HG03520 (cell line): ENCODE results near the gene RP9.

Source experiments
- ATAC-seq: cut with Tn5 transposase; IDR thresholded peaks from one replicate; pipeline ENCODE4 v1.9.1; 2021; ENCODE audit warnings: mild to moderate bottlenecking, moderate library complexity; ENCODE audit not compliant: unreplicated experiment

The RP9 gene

GRCh38 chr7:33066771-33067170 lies 42.4 kb downstream of the RP9 start:
- no peak for ATAC-seq

DNA sequence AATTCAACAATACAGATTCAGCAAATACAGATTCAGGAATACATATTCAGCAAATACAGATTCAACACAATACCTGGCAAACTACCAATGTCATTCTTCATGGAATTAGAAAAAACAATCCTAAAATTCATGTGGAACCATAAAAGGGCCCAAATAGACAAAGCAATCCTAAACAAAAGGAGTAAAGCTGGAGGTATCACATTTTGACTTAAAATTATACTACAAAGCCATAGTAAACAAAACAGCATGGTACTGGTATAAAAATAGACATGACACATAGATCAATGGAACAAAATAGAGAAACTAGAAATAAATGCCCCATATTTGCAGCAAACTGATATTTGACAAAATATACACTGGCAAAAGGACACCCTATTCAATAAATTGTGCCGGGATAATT lies 43.2 kb downstream of the RP9 start:
- ATAC-seq = no peak

- peak; percentile 96 for ATAC-seq
These were observed 46.3 kb downstream of the RP9 start for GRCh38 chr7:33062782-33063443.

DNA sequence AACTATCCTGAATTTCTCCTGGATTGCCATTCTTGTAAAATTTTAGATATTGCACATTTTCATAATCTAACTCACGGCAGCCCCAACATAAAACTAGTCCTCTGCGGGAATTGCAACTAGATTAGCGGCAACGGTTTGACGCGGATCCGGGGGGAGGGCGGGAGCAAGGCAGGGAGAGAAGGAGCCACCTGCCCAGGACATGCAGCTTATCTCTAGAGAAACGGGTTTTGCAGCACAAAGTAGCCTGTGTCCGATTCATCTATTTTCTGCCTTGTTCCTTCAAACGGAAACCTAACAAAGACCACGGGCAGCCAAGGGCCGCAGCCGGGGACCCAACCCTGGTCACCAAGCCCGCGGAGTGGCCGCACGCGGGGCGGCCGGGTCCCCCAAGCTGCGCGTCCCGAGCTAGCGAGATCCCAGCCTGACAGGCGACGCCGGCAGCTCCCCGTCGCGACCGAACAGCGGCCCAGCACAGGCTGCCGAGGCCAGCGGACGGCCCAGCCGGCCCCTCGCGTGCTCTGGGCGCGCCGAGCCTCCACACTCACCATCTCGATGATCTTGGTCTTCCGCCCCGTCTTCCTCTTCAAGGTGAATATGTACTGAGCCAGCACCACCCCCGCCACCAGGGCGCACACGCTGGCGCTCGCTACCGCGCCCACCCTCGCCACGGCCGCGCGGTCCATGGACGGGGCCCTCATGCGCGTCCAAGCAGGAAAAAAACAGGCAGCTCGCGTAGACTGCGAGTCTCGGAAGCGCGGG lies 47.0 kb downstream of the RP9 start, which contains the start of gene NT5C3A:
TSS of gene NT5C3A (minus strand) at position 754 of the 759 bp plus-strand sequence. CDS start at position 683, 71 bp downstream.
- ATAC-seq = peak; percentile 38

DNA sequence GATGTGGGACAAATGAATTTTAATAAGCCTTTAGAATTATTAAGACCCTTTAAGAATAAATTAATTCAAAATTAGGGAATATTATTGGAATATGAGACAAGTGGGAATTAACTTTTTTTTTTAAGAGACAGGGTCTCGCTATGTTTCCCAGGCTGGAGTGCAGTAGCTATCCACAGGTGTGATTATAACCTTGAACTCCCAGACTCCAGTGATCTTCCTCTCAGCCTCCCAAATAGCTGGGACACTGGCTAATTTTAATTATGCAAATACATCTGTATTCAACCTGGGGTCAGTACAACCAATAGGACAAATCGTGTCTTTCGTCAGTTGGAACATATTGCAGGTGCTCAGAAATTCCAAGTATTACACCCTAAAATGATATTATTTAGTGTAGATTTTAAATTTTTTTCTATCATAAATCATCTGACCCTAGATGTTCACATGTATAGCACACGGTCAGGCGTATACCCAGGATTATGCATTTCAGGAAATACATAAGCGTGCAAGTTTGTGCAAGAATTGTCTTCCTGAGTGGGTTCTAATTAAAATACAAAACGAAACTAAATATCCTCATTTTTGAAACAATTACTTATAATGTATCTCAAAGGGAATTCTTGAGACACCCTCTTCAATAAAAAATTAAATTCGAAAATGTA lies 47.8 kb downstream of the RP9 start:
- ATAC-seq = no peak

DNA sequence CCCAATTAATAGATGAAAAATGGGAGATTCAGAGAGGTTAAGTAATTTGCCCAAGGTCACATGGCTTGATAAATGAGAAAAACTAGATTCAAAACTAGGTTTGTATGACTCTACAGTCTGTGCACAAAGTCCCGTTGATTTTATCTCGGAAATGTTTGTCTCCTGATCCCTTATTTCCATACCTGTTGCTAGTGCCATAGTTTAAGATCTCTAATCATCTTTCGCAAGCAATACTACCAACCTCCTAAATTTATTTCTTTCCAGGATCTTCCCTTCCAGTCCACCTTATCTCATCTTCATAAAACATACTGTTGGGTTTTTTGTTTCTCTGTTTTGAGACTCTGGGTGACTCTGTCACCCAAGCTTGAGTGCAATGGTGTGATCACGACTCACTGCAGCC lies 49.6 kb downstream of the RP9 start:
- ATAC-seq = no peak

DNA sequence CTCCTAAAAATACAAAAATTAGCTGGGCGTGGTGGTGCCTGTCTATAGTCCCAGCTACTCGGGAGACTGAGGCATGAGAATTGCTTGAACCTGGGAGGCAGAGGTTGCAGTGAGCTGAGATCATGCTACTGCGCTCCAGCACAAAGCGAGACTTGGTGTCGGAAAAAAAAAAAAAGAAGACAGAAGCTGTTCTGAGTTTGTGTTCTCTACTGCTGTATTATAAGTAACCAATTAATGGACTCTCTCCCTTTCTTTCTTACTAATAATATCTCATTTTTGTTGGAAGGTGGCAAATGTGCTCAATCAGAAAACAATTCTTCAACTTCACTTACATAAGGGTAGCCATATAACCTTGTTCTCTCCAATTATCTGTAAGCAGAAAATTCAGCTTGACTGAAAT lies 54.0 kb downstream of the RP9 start:
- ATAC-seq = no peak

DNA sequence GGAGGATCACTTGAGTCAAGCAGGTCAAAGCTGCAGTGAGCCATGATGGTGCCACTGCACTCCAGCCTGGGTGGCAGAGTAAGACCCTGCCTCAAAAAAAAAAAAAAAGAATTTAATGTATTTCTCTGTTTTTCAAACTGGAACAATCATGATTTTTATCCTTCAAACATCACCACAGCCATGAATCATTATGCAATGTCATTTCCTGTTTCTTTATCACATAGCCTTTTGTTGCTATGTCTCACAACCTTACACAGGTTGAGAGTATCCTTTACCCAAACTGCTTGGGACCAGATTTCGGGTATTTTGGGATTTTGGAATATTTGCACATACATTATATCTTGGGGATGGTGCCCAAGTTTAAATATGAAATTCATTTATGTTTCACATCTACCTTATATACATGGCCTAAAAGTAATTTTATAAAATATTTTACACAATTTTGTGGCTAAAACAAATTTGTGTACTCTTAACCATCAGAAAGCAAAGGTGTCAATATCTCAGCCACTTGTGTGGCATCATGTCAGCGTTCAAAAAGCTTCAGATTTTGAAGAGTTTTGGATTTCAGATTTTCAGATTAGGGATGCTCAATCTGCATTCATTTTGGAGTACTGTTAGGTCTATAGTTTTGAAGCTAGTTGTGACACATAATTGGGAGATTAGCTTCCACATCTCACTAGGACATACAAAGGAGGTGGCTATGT lies 54.8 kb downstream of the RP9 start:
- ATAC-seq = no peak

- no peak for ATAC-seq
These were observed 55.5 kb downstream of the RP9 start for GRCh38 chr7:33053721-33054120.

DNA sequence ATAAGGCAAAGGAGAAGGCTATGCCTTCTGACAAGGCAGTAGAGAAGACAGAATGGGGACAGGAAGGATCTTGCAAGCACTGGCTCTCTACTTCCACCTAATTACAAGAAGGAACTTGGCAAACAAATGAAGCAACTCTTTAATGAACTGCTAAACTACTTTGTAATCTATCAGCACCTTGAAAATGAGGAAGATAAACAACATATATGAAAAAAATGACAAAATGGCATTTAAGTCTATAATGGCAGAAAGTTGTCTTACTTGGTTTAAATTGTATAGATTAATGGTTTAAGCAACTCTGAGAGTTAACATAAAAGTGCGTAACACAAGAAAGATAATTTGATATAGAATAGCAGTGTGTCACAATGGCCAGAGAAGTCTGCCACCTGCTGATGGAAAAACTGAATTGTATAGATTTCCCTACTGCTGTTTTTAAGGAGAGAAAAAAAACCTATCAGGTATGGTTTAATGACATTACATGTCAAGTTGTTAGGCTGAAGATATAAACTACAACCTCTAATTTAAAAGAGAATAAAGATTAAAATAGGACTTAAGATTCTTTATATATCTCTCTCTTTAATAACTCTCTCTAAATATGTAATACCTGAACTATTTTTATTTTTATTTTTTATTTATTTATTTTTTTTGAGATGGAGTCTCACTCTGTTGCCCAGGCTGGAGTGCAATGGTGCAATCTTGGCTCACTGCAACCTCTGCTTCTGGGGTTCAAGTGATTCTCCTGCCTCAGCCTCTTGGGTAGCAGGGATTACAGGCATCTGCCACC lies 58.5 kb downstream of the RP9 start:
- no peak for ATAC-seq

- no peak for ATAC-seq
These were observed 60.5 kb downstream of the RP9 start for GRCh38 chr7:33048704-33049103.

DNA sequence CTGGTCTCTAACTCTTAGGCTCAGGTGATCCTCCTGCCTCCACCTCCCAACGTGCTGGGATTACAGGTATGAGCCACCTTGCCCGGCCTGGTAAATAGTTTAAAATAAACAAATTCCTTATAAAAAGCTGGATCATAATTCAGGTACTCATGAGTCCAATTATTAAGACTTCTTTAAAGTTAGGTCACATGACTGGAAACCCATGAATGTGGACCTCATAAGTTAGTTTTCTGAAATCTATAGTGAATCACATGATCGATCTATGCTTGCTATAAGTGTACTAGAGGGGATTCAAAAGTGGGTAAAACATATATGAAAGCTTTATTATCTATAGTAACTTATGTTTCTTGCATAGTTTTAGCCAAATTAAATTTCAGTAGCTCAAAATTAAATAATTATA lies 60.9 kb downstream of the RP9 start:
- ATAC-seq = no peak

DNA sequence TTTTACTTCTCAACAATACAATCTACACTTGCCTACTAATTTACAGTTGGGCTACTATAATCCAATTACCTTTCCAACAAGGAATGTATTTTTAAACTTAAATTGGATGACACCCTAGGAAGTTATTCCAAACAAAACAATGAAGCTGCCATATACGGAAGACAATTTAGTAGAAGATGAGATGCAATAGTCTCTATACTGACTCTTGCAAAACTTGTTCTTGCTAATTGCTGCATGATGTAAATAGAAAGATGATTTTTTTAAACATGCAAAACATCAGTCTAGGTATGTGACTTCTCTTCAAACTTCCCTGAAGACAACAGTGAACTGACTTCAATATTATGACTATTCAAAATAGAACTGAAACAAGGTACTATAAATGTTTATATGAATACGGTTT lies 64.2 kb downstream of the RP9 start:
- peak; percentile 31 for ATAC-seq
